GM19324 (cell line): Measurements from ENCODE around the gene CLSTN2.
"Not testable (repeated sequence)": the region's sequence is repeated elsewhere in the genome, so short reads cannot be mapped to it uniquely, and the experiment has no call there.

ENCODE experiments used
- ATAC-seq: cut with Tn5 transposase; IDR thresholded peaks from one replicate; pipeline ENCODE4 v1.9.1; 2021; ENCODE audit warnings: mild to moderate bottlenecking, moderate library complexity; ENCODE audit not compliant: unreplicated experiment, low FRiP score

The CLSTN2 gene

GRCh38 chr3:140394488-140395133 lies 459.6 kb downstream of the CLSTN2 start:
- ATAC-seq = no peak

DNA sequence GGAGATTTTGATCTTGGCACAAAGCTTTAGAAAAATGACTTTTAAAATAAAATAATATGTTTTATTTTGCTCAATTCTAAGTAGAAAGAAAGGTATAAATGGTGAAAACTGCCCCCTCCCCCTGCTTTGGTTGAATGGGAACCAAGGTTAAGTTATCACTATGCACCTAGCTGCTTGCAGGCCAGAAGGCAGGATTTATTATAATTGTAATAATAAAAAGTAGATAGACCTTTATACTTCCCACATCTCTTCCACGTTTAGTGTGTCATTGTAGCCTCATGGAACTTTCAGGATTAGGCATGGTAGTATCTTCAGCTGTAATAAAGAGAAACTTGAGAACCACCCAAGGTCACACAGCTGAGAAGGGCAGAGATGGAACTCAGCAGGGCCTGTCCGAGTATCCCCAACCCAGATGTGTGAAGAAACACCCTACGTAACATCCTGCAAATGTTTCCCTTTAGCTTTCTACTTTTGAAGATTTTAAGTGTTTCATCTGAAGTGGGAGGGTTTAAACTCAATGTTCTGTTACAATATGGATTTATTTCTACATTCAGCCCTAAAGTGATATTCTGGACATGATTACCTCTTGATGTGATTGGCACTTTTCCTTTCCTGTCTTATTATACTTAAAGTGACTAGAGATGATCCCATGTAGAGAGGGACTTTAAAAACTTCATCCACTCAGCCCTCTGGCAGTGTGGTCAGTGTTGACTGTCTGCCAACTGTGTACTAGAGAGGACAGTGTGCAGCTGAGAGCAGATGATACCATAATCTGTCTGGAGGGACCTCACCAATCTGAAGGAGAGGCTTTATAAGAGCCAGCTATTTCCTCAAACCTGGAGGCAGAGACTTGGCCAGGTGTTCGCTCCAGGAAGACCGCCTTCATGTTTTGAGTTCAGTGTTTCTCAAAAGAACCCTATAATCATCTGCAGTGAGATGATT lies 460.4 kb downstream of the CLSTN2 start:
- ATAC-seq = no peak

GRCh38 chr3:140396110-140396509 lies 461.1 kb downstream of the CLSTN2 start:
- no peak for ATAC-seq

DNA sequence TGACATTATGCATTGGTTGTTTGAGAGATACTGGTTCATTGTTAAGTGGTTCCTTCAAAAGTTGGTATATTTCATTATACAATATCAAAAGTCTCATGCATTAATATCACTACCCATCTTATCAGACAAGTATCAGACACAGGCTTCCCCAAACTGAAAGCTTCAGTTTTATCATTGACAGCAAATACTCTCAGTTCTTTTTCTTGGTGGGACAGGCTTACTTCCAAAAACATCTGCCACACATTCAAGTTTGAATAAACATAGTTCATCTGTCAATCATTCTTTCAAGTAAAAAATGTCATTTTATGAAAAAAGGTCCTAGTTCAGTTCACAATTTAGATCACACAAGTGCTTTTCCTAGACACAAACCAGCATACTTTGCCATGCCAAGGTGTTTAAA lies 462.9 kb downstream of the CLSTN2 start:
- ATAC-seq = no peak

DNA sequence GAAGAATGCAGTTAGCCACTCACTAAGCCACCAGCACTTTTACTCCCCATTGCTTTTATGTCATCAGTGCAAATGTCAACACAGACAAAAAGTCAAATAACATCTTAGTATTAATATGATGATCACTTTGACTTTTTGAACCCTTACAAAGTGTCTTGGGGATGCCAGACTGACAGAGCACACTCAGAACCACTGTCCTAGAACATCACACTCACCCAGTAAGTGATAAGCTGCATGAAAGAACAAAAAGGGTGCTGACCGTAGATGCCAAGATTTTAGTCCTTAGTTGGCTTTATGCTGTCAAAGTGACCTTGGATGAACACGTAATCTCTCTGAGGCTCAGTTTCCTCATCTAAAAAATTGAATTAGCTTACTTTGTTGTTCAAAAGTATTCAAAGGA lies 463.4 kb downstream of the CLSTN2 start:
- ATAC-seq = no peak

DNA sequence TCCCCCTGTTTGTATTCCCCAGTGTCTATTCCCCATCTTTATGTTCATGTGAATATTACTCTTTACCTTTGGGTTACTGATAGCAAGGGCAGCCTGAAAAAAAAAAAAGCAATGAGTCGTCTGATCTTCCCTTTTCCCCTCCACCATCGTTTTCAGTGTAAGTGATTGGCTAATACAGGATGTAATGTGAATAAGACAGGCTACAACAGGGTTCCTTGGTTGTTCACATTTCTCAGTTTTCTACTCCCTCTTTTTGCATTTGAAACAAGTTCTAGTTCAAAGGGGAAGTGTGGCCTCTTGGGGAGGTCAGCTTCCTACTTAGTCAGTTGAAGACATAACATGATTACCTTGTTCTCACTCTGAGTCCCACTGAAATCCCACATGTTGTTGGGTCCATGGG lies 464.9 kb downstream of the CLSTN2 start:
- peak; percentile 51 for ATAC-seq

DNA sequence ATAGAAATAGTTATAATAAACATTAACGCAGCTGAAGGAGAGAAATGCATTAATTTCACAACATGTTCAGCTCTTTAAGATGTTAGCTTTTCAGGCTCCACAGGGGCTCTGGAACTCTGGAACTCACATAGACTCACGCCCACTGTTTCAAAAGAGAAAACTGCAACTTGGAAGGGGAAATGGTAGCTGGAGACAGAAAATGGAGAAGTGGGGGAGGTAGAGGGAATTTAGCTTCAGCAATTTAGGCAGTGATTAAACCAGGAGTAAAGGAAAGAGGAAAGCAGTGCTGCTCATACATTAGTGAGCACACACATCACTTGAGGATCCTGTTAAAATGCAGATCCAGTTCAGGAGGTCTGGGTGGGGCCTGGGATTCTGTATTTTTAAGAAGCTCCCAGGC lies 468.1 kb downstream of the CLSTN2 start:
- ATAC-seq = no peak

DNA sequence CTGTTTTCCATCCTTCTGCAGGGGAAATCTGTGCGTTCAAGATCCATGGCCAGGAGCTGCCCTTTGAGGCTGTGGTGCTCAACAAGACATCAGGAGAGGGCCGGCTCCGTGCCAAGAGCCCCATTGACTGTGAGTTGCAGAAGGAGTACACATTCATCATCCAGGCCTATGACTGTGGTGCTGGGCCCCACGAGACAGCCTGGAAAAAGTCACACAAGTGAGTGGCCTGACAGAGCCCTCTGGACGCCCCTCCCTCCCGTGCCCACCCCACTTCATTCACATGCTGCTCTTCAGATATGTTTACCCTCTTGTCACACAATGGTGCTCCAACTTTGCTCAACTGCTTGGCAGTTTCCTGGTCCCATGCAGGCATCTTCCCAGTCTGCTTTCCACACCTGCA lies 468.6 kb downstream of the CLSTN2 start:
- no peak for ATAC-seq

DNA sequence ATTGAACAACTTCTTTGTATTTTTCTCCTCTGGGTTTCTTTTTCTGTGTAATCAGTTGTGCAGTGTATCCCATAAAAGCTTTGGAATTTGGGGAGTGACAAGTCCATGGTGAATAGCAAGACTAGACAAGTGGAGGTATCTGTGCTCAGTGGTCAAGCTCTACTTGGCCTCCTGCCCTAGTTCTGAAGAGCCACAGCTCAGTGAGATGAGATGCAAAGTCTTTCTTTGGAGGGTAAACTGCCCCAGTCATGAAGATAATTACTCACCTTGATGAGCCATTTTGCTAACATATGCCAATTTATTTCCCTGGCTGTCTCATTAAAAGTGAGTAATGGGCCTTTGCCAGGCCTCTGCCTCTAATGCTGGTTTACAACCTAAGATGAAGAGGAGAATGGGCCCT lies 471.7 kb downstream of the CLSTN2 start:
- ATAC-seq = no peak

- no peak for ATAC-seq
Observed at GRCh38 chr3:140408252-140408651, 473.3 kb downstream of the CLSTN2 start.

DNA sequence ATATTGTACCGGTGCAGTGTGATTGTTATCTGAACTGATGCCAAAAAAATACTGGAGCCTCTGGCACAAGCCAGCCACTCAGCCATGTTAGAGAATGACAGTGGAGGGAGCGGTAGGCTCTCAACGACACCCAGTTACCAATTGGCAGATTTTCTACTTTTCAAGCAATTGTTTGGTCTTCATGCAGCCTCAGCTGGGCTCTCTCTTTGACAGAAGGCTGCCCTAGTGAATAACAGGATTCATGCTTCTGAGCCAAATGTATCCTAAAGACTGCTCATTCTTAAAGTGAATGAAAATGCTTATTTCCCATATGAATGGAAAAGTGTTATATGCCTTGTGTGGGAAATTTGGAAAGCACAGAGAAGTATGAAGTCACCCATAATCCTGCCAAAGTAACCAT lies 481.7 kb downstream of the CLSTN2 start:
- no peak for ATAC-seq

GRCh38 chr3:140420621-140421357 lies 485.8 kb downstream of the CLSTN2 start:
- no peak for ATAC-seq

DNA sequence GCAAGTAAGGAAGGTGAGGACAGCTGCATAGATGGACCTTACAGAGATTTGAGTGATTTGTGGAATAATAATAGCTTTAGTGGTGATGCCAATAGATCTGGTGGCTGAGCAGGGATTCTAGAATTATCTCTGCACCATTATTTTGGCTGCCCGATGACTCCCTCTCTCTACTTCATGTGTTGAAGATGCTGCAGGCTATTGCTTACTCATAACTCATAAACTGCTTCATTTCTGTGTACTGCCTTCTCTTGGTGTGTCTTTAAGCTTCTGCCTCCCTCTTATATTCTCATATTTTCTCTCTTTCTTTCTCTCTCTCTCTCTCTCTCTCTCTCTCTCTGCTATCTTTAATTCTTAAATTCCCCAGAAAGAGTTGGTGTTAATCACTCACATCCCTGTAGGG lies 486.9 kb downstream of the CLSTN2 start:
- no peak for ATAC-seq

DNA sequence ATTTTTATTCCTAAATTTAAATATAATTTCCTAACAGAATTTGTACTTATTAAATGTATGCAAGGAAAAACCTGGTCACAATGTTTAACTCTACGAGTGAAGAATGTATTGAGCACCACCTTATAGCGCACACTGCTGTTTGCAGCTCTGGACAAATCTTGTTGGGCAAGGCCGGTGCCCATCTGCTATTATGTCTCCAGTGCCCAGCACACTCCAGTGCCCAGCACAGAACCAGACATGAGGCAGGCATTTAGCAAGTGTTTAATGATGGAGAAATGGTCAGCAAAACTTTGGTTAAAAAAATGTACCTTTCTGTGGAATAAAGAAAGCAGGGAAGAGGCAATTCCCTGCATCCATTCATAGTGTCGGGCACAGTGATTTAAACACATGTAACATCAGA lies 488.2 kb downstream of the CLSTN2 start:
- ATAC-seq = no peak

GRCh38 chr3:140423574-140423973 lies 488.6 kb downstream of the CLSTN2 start:
- ATAC-seq = not testable (repeated sequence)

GRCh38 chr3:140424211-140424610 lies 489.2 kb downstream of the CLSTN2 start:
- no peak for ATAC-seq

- ATAC-seq = no peak
Observed at GRCh38 chr3:140424726-140425125, 489.7 kb downstream of the CLSTN2 start.

DNA sequence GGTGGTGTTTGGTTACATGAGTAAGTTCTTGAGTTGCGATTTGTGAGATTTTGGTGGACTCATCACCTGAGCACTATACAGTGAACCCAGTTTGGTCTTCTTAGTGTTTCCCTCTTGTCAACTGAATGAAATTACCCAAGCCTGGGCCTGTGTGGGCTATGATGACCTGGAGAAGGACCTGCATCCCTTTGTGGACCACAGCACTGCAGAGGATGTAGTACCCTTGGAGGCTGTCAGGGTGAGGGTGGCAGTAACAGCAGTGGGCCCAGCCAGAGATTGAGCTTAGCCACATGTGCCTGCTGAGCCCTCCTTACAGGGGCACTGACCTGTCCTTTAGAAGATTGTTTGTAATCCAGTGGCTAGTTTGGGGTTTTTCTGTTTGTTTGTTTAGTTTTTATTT lies 492.8 kb downstream of the CLSTN2 start:
- ATAC-seq = no peak

DNA sequence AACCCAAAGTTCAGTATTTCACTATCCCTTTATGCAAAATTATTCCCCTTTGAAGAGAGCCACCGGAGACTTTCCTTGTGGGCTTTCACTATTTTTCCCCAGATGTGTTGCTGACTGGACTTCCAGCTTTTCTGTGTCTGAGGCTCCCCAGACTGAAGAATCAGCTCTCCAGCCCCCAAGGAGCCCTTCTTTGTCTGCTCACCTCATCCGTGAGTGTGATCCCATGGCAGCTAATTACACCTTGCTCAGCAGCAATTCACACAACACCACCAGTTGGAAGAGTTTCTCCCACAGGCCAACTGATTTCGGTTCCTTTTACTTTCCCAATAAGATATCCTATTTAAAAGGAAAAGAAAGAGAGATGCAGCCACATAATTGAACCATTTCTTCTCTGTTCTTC lies 493.4 kb downstream of the CLSTN2 start:
- ATAC-seq = no peak

- ATAC-seq = no peak
Observed at GRCh38 chr3:140429791-140430190, 494.8 kb downstream of the CLSTN2 start.

- no peak for ATAC-seq
Observed at GRCh38 chr3:140430494-140430893, 495.5 kb downstream of the CLSTN2 start.
